Measurements from ENCODE around the gene SMARCA2.

Gene SMARCA2

GRCh38 chr9:2178034-2178734 lies 163.0 kb downstream of the SMARCA2 start:
- H3K27ac ChIP-seq (ENCODE audit: low read depth, low read length): no peak overlapping the region
- H2AFZ ChIP-seq (ENCODE audit: low read depth, low read length, severe bottlenecking): no peak overlapping the region
- H3K9me3 ChIP-seq (ENCODE audit: insufficient read depth, low read length): no peaks in the 10 kb centered on the region
- no peak overlapping the region for H3K4me2 ChIP-seq (ENCODE audit: low read depth, low read length, poor library complexity, severe bottlenecking)
- H3K9me2 ChIP-seq (replicated peaks; ENCODE audit: insufficient read depth, low read length): no peaks in the 10 kb centered on the region
- no peaks in the 10 kb centered on the region for H4K20me1 ChIP-seq (ENCODE audit: low read depth, low read length)
- H3K36me3 ChIP-seq (ENCODE audit: low read length): no peaks in the 10 kb centered on the region
- no peak overlapping the region for H3K4me3 ChIP-seq (ENCODE audit: insufficient read depth, low read length, poor library complexity, severe bottlenecking)
- no peaks in the 10 kb centered on the region for H3K79me2 ChIP-seq (ENCODE audit: insufficient read depth, low read length)
- TF ChIP-seq EZH2phosphoT487 (conservative IDR thresholded peaks at IDR 0.05; ENCODE audit: low read length): no peak
- TF ChIP-seq CTCF (IDR thresholded peaks at IDR 0.05; ENCODE audit: insufficient read depth, low read length, poor library complexity, severe bottlenecking): no peak
- no peak overlapping the region for H3K9ac ChIP-seq (ENCODE audit: low read length)
- no peaks in the 10 kb centered on the region for H3F3A ChIP-seq (ENCODE audit: insufficient read depth)
- H3K27me3 ChIP-seq (ENCODE audit: low read length): no peaks in the 10 kb centered on the region

- Histone ChIP-seq H3K9ac (ENCODE audit: low read length) (no peak overlapping the region), H3K27ac (ENCODE audit: low read depth, low read length) (no peak overlapping the region), H3K9me2 (replicated peaks; ENCODE audit: insufficient read depth, low read length) (no peaks in the 10 kb centered on the region), H3K4me3 (ENCODE audit: insufficient read depth, low read length, poor library complexity, severe bottlenecking) (no peak overlapping the region), H4K20me1 (ENCODE audit: low read depth, low read length) (no peaks in the 10 kb centered on the region), H2AFZ (ENCODE audit: low read depth, low read length, severe bottlenecking) (no peak overlapping the region), H3K79me2 (ENCODE audit: insufficient read depth, low read length) (no peaks in the 10 kb centered on the region), H3F3A (ENCODE audit: insufficient read depth) (no peaks in the 10 kb centered on the region), H3K27me3 (ENCODE audit: low read length) (no peaks in the 10 kb centered on the region), H3K9me3 (ENCODE audit: insufficient read depth, low read length) (no peaks in the 10 kb centered on the region), H3K4me2 (ENCODE audit: low read depth, low read length, poor library complexity, severe bottlenecking) (no peak overlapping the region), H3K36me3 (ENCODE audit: low read length) (no peaks in the 10 kb centered on the region)
- TF ChIP-seq CTCF (IDR thresholded peaks at IDR 0.05; ENCODE audit: insufficient read depth, low read length, poor library complexity, severe bottlenecking): no peak
- no peak for TF ChIP-seq EZH2phosphoT487 (conservative IDR thresholded peaks at IDR 0.05; ENCODE audit: low read length)
Observed at GRCh38 chr9:2179567-2179966, 164.4 kb downstream of the SMARCA2 start.

- H3K9ac ChIP-seq (ENCODE audit: low read length): no peak overlapping the region
- no peaks in the 10 kb centered on the region for H4K20me1 ChIP-seq (ENCODE audit: low read depth, low read length)
- no peak overlapping the region for H3K27ac ChIP-seq (ENCODE audit: low read depth, low read length)
- no peak overlapping the region for H2AFZ ChIP-seq (ENCODE audit: low read depth, low read length, severe bottlenecking)
- TF ChIP-seq EZH2phosphoT487 (conservative IDR thresholded peaks at IDR 0.05; ENCODE audit: low read length) (no peak), CTCF (IDR thresholded peaks at IDR 0.05; ENCODE audit: insufficient read depth, low read length, poor library complexity, severe bottlenecking) (no peak)
- H3K4me2 ChIP-seq (ENCODE audit: low read depth, low read length, poor library complexity, severe bottlenecking): no peak overlapping the region
- no peaks in the 10 kb centered on the region for H3F3A ChIP-seq (ENCODE audit: insufficient read depth)
- no peak overlapping the region for H3K4me3 ChIP-seq (ENCODE audit: insufficient read depth, low read length, poor library complexity, severe bottlenecking)
- no peaks in the 10 kb centered on the region for H3K9me2 ChIP-seq (replicated peaks; ENCODE audit: insufficient read depth, low read length)
- no peaks in the 10 kb centered on the region for H3K9me3 ChIP-seq (ENCODE audit: insufficient read depth, low read length)
- no peaks in the 10 kb centered on the region for H3K36me3 ChIP-seq (ENCODE audit: low read length)
- no peaks in the 10 kb centered on the region for H3K27me3 ChIP-seq (ENCODE audit: low read length)
- H3K79me2 ChIP-seq (ENCODE audit: insufficient read depth, low read length): no peaks in the 10 kb centered on the region
Observed at GRCh38 chr9:2180154-2180553, 165.0 kb downstream of the SMARCA2 start.

Data from SU-DHL-6 (cell line).